Astrocyte (in vitro differentiated cells and primary cell): ENCODE data around the gene NDUFB7. TPM values are rescaled to one million over a fixed set of nuclear protein-coding genes. Genes with fewer than 3 reads are reported as not detected.

Experiments
- DNase-seq: peaks from one replicate; pipeline ENCODE4 v3.0.0-alpha.2; 2010; ENCODE audit warnings: low read depth
- FAIRE-seq: peaks from 2 replicates; lab custom pipeline; 2011; peaks lifted over from hg19 to GRCh38; lab: Jason Lieb, UNC
- H2AFZ ChIP-seq: 2 replicates; pipeline ENCODE4 v1.6.0; 2012; ENCODE audit warnings: low read depth, low read length, inconsistent platforms
- H3K27ac ChIP-seq: 2 replicates; pipeline ENCODE4 v1.5.1; 2011; ENCODE audit warnings: low read depth, low read length, inconsistent platforms
- H3K27me3 ChIP-seq: 2 replicates; pipeline ENCODE4 v1.6.0; 2011; ENCODE audit warnings: low read length, inconsistent platforms; ENCODE audit not compliant: insufficient read depth
- H3K36me3 ChIP-seq: 2 replicates; pipeline ENCODE4 v1.5.1; 2011; ENCODE audit warnings: low read length, inconsistent platforms; ENCODE audit not compliant: insufficient read depth
- H3K4me1 ChIP-seq: 2 replicates; pipeline ENCODE4 v1.5.1; 2011; ENCODE audit warnings: low read length, inconsistent platforms; ENCODE audit not compliant: insufficient read depth
- H3K4me2 ChIP-seq: 2 replicates; pipeline ENCODE4 v1.6.0; 2012; ENCODE audit warnings: low read length, inconsistent platforms
- H3K4me3 ChIP-seq: 2 replicates; pipeline ENCODE4 v1.5.1; 2011; ENCODE audit warnings: low read depth, mild to moderate bottlenecking, low read length, inconsistent platforms; ENCODE audit not compliant: insufficient read depth
- H3K79me2 ChIP-seq: 2 replicates; pipeline ENCODE4 v1.6.0; 2012; ENCODE audit warnings: mild to moderate bottlenecking, low read length, inconsistent platforms; ENCODE audit not compliant: insufficient read depth
- H3K9ac ChIP-seq: 2 replicates; pipeline ENCODE4 v1.6.0; 2012; ENCODE audit warnings: mild to moderate bottlenecking, low read length, inconsistent platforms
- H3K9me3 ChIP-seq: 2 replicates; pipeline ENCODE4 v1.5.1; 2012; ENCODE audit warnings: low read depth, mild to moderate bottlenecking, low read length, inconsistent platforms; ENCODE audit not compliant: insufficient read depth
- H4K20me1 ChIP-seq: 2 replicates; pipeline ENCODE4 v1.6.0; 2012; ENCODE audit warnings: low read length, inconsistent platforms; ENCODE audit not compliant: insufficient read depth
- H3K27ac Mint-ChIP-seq: one replicate; pipeline ENCODE4 v1.8.0; 2021; ENCODE audit warnings: mild to moderate bottlenecking, mixed read lengths; ENCODE audit not compliant: unreplicated experiment
- H3K27me3 Mint-ChIP-seq: one replicate; pipeline ENCODE4 v1.8.0; 2021; ENCODE audit warnings: low read depth, mixed read lengths; ENCODE audit not compliant: unreplicated experiment
- H3K36me3 Mint-ChIP-seq: one replicate; pipeline ENCODE4 v1.8.0; 2021; ENCODE audit warnings: low read depth, mixed read lengths; ENCODE audit not compliant: unreplicated experiment
- H3K4me1 Mint-ChIP-seq: one replicate; pipeline ENCODE4 v1.8.0; 2021; ENCODE audit warnings: low read depth, mixed read lengths; ENCODE audit not compliant: unreplicated experiment
- H3K4me3 Mint-ChIP-seq: one replicate; pipeline ENCODE4 v1.8.0; 2021; ENCODE audit warnings: mild to moderate bottlenecking, moderate library complexity, mixed read lengths; ENCODE audit not compliant: unreplicated experiment
- H3K9me3 Mint-ChIP-seq: one replicate; pipeline ENCODE4 v1.8.0; 2021; ENCODE audit warnings: mild to moderate bottlenecking, mixed read lengths; ENCODE audit not compliant: unreplicated experiment
- CTCF ChIP-seq: IDR thresholded peaks from 2 replicates; pipeline ENCODE4 v1.5.1; 2011; ENCODE audit warnings: low read depth, mild to moderate bottlenecking, inconsistent platforms, low read length, moderate library complexity; ENCODE audit not compliant: insufficient read depth
- EZH2 ChIP-seq: IDR thresholded peaks from 2 replicates; pipeline ENCODE4 v1.6.1; 2012; ENCODE audit warnings: mild to moderate bottlenecking, low read length, inconsistent platforms; ENCODE audit not compliant: insufficient read depth
- total RNA-seq: library from RNA; stranded (reverse); gene quantifications from 2 replicates; pipeline ENCODE4 v1.2.1, GENCODE V29; 2021

Gene NDUFB7
- total RNA-seq, 1 donor from 2014 or later = 161 TPM

DNA sequence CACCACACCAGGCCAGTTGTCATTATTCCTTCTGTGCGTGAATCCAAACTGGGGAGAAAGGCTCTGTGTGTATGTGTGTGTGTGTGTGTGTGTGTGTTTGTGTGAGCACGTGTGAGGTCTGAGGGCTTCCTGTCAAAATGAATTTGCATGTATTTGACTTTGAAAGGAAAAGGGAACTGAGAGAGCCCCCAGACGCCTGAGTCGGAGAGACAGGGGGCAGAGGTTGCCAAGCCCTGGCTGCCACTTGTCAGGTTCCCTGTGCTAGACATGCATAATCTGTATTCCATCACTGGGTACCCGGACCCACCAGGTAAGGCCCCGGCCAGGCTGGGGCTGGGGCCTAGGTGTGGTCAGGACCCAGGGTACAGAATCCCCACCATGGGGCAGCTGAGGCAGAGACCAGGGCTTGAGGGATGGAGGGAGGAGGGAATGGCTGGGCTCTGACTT lies 11.1 kb upstream of the NDUFB7 start, which contains the start of gene CLEC17A:
CLEC17A (plus strand) TSS at position 191 of the 447 bp plus-strand sequence; CDS start at position 268, 77 bp downstream.
- Histone ChIP-seq H3K9ac (no peak within 1 kb of the TSS), H3K27ac (no peak within 1 kb of the TSS), H3K36me3 (no peaks in the 10 kb centered on the region), H3K9me3 (no peaks in the 10 kb centered on the region), H2AFZ (no peak within 1 kb of the TSS), H3K4me2 (no peak within 1 kb of the TSS), H4K20me1 (no peaks in the 10 kb centered on the region), H3K27me3 (no peaks in the 10 kb centered on the region), H3K4me1 (no peaks in the 10 kb centered on the region), H3K4me3 (no peak within 1 kb of the TSS), H3K79me2 (no peaks in the 10 kb centered on the region)
- DNase-seq (no peak), FAIRE-seq (no peak)
- Mint-ChIP-seq H3K27me3 (peaks cover 14% of the 10 kb centered on the region), H3K9me3 (peaks cover 10% of the 10 kb centered on the region), H3K27ac (no peak within 1 kb of the TSS), H3K36me3 (no peaks in the 10 kb centered on the region), H3K4me3 (no peak within 1 kb of the TSS), H3K4me1 (no peaks in the 10 kb centered on the region)
- TF ChIP-seq CTCF = no peak
- no peak for TF ChIP-seq EZH2

GRCh38 chr19:14580623-14581237 lies 8.9 kb upstream of the NDUFB7 start:
- Histone ChIP-seq H3K9ac (no peak overlapping the region), H3K79me2 (no peaks in the 10 kb centered on the region), H3K4me1 (no peaks in the 10 kb centered on the region), H3K4me3 (no peak overlapping the region), H2AFZ (no peak overlapping the region), H3K9me3 (no peaks in the 10 kb centered on the region), H3K4me2 (no peak overlapping the region), H3K36me3 (no peaks in the 10 kb centered on the region), H4K20me1 (no peaks in the 10 kb centered on the region), H3K27me3 (no peaks in the 10 kb centered on the region), H3K27ac (no peak overlapping the region)
- FAIRE-seq (no peak), DNase-seq (no peak)
- Mint-ChIP-seq H3K27ac (no peak overlapping the region), H3K9me3 (peaks cover 4% of the 10 kb centered on the region), H3K4me1 (no peaks in the 10 kb centered on the region), H3K36me3 (no peaks in the 10 kb centered on the region), H3K27me3 (peaks cover 4% of the 10 kb centered on the region), H3K4me3 (no peak overlapping the region)
- TF ChIP-seq EZH2 (no peak), CTCF (no peak)

DNA sequence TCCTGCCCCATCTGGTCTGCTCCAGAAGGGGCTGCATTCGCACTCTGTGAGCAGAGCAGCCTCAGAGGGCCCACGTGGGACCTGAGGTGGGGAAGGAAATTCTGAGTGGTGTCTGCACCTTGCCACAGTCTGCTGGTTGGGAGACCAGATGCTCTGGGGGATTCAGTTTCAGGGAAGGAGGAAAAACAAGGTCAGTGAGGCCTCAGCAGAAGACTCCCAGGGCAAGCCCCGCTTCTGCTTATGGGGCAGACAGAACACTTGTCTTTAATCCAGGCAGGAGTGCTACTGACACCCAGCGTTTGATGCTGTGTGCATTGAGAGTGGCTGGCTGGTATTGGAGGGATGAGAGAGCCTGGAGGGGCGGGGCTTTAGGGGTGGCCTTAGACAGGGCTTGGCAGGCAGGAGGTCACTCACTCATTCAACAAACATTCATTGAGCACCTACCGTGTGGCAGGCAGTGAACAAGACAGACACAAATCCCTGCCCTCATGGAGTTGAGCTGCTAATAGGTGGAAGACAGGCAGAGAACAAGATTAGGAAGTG lies 6.1 kb upstream of the NDUFB7 start:
- no peak overlapping the region for H3K4me2 ChIP-seq
- no peaks in the 10 kb centered on the region for H3K4me1 ChIP-seq
- DNase-seq (no peak), FAIRE-seq (no peak)
- no peaks in the 10 kb centered on the region for H3K27me3 Mint-ChIP-seq
- no peaks in the 10 kb centered on the region for H3K36me3 ChIP-seq
- H3K4me1 Mint-ChIP-seq = no peaks in the 10 kb centered on the region
- H3K27ac Mint-ChIP-seq = no peak overlapping the region
- H3K9me3 ChIP-seq = no peaks in the 10 kb centered on the region
- H3K36me3 Mint-ChIP-seq = no peaks in the 10 kb centered on the region
- H3K27me3 ChIP-seq = no peaks in the 10 kb centered on the region
- no peaks in the 10 kb centered on the region for H4K20me1 ChIP-seq
- no peaks in the 10 kb centered on the region for H3K9me3 Mint-ChIP-seq
- H2AFZ ChIP-seq = no peak overlapping the region
- no peak overlapping the region for H3K27ac ChIP-seq
- TF ChIP-seq CTCF = no peak
- TF ChIP-seq EZH2 = no peak
- no peak overlapping the region for H3K4me3 ChIP-seq
- no peak overlapping the region for H3K4me3 Mint-ChIP-seq
- H3K9ac ChIP-seq = no peak overlapping the region
- H3K79me2 ChIP-seq = no peaks in the 10 kb centered on the region
